Stimulated activated CD8-positive, alpha-beta memory T cell treated with anti-CD3 and anti-CD28 coated beads, Interleukin-7, amount 100 ng/mL, for 24 hours (primary cell): ENCODE results near the gene NDUFV2.
"Not testable (repeated sequence)": the region's sequence is repeated elsewhere in the genome, so short reads cannot be mapped to it uniquely, and the experiment has no call there.

Experiments used
- DNase-seq: peaks from one replicate; pipeline ENCODE4 v3.0.0-alpha.2; 2020; ENCODE audit warnings: low read depth

Gene NDUFV2

DNA sequence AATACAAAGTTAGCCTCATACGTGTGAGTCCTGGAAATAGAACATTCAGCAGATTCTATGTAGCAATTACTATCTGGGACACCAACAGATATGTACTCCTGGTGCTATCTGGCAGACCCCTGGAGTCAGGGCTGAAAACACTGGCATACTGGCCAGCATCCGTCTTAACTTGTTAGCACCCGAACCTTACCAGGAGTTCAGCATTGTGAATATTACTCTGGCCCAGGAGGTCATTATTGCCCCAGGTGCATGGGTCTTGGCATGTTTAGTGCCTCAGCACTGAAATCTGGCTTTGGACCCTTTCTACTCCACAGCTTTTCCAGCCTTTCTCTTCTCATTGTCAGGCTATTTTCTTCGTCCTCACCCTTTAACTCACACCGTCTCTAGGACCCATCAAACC, 11.9 kb upstream of the NDUFV2 start:
- no peak for DNase-seq

GRCh38 chr18:9091066-9091476, 11.4 kb upstream of the NDUFV2 start:
- no peak for DNase-seq

GRCh38 chr18:9092665-9093064, 9.8 kb upstream of the NDUFV2 start:
- no peak for DNase-seq

DNA sequence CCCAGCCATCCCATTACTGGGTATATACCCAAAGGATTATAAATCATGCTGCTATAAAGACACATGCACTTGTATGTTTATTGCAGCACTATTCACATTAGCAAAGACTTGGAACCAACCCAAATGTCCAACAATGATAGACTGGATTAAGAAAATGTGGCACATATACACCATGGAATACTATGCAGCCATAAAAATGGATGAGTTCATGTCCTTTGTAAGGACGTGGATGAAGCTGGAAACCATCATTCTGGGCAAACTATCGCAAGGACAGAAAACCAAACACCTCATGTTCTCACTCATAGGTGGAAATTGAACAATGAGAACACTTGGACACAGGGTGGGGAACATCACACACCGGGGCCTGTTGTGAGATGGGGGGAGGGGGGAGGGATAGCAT, 9.4 kb upstream of the NDUFV2 start:
- not testable (repeated sequence) for DNase-seq

- no peak for DNase-seq
These were observed 7.9 kb upstream of the NDUFV2 start for GRCh38 chr18:9094307-9095226.

GRCh38 chr18:9095297-9096006, 7.0 kb upstream of the NDUFV2 start:
- DNase-seq: no peak

GRCh38 chr18:9096007-9096371, 6.5 kb upstream of the NDUFV2 start:
- DNase-seq: no peak

GRCh38 chr18:9096685-9097084, 5.8 kb upstream of the NDUFV2 start:
- DNase-seq: no peak

DNA sequence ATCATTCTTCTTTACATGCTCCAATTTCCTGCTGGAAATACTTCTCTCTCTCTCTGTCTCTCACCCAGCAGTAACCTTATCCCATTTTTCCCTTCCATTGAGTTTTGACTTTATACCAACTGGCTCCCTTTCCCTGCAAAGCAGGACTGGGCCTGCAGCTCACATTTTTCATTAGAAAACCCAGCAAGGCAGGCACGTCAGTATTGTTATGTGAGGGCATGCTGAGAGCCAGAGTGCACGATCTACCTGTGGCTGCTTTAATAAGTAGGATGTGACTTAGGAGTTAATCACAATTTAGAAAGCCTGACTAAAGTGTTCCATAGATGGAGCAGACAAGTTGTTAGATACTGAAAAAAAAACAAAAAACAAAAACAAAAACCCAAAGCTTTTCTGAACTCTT, 5.2 kb upstream of the NDUFV2 start:
- DNase-seq: no peak

- no peak for DNase-seq
These were observed 1.7 kb upstream of the NDUFV2 start for GRCh38 chr18:9100796-9101195.

- no peak for DNase-seq
These were observed 580 bp upstream of the NDUFV2 start for GRCh38 chr18:9101730-9102507.

DNA sequence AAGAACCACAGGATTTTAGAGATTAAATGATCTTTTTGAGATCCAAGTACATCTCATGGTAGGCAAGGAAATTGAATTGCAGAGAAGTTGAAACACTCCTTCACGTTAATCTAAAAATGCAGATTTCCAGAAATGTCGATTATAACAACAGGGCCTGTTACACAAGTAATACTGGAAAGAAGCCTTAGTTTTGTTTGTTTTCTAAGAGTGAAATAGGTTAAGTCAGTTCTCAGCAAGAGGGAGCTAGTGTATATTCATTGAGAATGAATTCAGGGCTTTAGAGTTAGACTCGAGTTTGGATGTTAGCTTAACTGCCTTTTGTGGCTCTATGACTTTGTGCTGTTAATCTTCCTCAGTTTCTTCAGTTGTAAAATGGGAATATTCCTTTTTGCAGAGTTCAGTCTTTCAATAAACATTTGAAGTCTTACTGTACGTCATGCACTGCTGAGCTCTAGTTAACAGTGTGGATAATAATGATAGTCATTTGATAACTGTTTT, 926 bp downstream of the NDUFV2 start:
- DNase-seq: no peak

DNA sequence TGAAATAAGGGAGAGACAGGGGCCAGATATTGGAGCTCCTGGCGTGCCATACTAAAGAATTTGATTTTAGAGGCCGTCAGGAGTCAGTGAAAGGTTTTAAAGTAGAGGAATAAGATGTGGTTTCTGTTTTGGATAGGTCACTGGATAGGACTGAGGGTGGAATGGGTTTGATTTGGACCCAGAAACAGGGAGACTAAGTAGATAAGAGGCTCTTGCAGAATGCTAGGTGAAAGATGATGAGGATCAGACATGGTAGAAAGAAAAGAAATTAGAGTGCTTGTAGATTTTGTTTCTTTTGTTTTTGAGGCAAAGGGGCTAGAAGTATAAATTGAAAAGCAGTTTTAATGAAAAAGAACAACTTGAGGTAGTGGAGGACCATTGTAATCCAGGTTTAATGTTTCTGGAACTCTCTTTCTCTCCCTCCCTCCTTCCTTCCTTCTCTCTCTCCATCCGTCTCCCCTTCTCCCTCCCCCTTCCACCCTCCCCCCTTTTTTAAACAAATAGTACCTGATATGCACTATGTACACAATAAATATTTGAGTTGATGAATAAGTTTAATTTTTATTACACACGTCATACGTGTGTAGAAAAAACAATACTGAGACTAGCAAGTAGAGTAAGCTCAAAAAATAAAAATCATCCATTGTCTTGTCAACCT, 1.9 kb downstream of the NDUFV2 start:
- DNase-seq: no peak

GRCh38 chr18:9105420-9105819, 2.9 kb downstream of the NDUFV2 start:
- DNase-seq: no peak

GRCh38 chr18:9106094-9106493, 3.6 kb downstream of the NDUFV2 start:
- DNase-seq: no peak

DNA sequence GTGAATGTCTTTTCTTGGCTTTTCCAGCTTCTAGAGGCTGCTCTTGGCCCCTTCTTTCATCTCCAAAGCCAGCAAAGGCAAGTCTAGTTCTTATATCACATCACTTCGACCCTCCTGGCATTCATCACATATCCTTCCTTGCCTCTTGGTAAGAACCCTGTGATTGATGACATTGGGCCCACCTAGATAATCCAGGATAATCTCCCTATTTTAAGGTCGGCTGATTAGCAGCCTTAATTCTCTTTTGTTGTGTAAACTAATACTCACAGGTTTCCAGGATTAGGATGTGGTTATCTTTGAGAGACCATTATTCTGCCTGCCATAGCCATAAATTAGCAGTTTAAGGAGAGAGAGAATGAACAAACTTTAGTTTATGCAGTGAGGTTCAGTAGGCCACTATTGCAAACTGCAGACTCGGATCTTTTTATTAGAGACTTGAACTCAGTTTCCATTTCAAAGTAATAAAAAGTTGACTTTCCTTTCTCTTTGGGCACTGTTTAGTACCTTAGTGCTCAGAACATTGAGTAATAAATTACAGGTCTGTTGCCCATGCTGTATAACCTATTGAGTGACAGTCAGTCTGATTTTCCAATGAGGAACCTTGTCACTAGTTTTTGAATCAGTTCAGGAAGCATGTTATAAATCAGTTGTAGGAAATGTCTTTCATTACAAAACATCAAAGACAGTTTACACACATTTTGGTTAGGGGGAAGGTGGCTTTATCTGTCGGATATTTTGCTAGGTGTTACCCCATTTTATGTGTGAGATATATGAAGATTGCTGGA, 4.5 kb downstream of the NDUFV2 start:
- DNase-seq: no peak

- DNase-seq: no peak
These were observed 6.4 kb downstream of the NDUFV2 start for GRCh38 chr18:9108911-9109310.

DNA sequence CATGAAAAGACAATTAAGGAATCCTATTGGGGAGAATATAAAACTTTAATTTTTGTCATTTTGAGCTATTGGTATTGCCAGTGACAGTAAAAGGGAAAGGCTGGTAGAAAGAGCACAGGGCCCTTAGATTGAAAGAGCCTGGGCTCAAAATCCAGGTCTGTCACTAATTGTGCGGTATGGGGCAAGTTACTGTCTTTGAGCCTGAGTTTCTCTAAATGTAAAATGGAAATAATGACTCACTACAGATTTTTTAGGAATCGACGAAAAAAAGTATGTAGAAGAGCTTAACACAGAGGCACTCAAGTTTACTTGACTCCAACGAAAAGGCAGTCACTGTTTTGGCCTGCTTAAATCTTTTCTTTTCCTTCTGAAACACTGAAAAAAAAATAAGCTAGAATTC, 7.0 kb downstream of the NDUFV2 start:
- no peak for DNase-seq

DNA sequence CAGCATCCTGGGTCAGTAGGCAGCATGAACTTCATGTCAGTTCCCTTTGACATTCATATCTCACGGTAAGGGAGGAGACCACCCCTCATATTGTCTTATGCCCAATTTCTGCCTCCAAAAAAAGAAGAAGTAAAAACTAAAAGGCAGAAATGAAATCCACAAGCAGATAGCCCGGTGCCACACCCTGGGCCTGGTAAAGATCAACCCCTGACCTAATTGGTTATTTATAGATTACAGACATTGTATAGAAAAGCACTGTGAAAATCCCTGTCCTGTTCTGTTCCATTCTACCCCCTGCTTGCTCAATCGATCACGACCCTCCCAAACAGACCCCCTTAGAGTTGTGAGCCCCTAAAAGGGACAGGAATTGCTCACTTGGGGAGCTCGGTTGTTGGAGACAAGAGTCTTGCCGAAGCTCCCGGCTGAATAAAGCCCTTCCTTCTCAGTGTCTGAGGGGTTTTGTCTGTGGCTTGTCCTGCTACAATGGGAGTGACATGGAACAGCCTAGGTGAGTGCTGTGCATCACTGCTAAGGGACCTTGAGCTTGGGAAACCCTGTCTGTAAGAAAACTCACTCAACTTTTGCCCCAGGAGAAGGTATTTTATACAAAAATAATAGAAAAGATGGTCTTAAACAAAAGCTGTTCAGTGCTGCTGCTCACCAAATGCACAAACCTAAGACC, 11.1 kb downstream of the NDUFV2 start:
- DNase-seq: no peak

- DNase-seq: no peak
These were observed 13.5 kb downstream of the NDUFV2 start for GRCh38 chr18:9115984-9116383.
